Myocyte (in vitro differentiated cells): ENCODE results near the gene STAB1. TPM values are rescaled to one million over a fixed set of nuclear protein-coding genes. Genes with fewer than 3 reads are reported as not detected.

ENCODE experiments used
- DNase-seq: peaks from one replicate; pipeline ENCODE4 v3.0.0-alpha.2; 2012; ENCODE audit warnings: low read depth
- total RNA-seq: library from RNA; depleted of rRNA; stranded (reverse); fragments of >200 nt; gene quantifications from 2 replicates; pipeline ENCODE4 v1.2.3, GENCODE V29; 2014

Gene STAB1
- total RNA-seq, 1 donor from 2014 or later: 0.59 TPM

DNA sequence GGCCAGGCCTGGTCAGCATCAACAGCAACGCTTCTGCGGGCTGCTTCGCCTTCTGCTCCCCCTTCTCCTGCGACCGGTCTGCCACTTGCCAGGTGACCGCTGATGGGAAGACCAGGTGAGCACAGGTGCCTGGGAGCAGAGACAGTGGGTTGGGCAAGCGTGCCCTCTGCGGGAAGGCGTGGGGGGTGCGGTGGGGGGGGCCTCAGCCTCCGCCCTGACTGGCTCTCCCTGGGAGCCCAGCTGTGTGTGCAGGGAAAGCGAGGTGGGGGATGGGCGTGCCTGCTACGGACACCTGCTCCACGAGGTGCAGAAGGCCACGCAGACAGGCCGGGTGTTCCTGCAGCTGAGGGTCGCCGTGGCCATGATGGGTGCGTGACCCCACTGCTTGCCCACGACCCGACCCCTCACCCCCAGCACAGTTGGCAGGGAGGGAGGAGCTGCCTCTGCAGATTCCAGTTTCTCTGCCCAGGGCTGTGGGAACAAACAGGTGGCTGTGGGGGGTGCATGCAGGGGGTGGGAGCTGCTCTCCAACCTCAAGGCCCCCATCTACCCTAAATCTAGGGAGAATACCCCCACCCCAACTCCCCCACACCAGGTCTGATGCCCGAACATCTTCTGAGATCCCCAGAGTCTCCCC lies 8.8 kb downstream of the STAB1 start:
- DNase-seq: no peak

DNA sequence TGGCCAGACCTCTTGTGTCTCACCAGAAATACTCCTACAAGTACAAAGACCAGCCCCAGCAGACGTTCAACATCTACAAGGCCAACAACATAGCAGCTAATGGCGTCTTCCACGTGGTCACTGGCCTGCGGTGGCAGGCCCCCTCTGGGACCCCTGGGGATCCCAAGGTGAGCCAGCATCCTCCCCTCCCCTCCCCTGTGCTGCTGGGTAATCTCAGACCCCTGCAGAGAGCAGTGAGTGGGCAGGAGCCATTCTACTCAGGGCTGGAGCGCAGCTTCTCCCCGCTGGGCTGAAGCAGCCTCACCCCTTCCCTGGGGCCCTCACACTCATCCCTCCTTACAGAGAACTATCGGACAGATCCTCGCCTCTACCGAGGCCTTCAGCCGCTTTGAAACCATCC lies 9.8 kb downstream of the STAB1 start:
- DNase-seq: no peak

DNA sequence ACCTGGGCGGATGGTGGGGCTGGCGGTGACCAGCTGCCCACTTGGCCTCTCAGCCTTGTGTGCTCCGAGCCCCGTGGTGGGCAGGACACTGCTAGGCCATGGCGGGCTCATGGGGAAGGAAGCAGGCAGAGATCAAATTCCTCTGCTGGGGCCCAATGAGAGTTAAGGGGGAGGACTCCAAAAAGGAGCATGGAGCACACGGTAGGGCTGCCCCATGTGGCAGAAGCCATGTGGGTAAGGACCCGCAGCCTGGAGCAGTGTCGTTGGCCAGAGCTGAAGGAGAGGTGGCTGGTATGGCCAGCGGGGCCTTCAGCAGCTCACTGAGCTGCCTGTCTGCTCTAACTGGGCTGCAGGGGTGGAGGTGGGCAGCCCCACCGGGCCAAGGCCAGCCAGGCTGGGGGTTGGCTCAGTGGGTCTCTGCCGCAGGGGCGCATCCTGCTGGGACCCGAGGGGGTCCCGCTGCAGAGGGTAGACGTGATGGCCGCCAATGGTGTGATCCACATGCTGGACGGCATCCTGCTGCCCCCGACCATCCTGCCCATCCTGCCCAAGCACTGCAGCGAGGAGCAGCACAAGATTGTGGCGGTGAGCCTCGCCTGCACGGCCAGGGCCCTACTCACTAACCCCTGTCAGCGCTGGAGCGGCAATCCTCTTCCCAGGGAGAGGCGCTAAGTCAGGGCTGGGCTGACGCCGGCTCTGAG lies 11.3 kb downstream of the STAB1 start:
- DNase-seq: no peak

DNA sequence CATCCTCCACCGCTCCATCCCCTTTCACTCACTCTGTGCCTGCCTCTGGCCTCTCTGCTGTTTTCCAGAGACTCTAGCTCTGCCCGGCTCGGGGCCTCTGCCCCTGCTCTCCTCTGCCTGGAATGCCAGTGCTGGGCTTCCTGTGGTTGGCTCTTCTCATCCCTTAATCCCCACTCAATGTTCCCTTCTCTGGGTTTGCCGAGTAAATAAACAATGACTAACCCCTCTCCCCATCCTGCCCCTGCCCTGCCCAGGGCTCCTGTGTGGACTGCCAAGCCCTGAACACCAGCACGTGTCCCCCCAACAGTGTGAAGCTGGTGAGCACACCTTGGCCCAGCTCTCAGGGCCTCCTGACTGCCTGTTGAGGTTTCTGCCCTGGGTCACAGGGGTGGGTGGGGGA lies 12.2 kb downstream of the STAB1 start:
- DNase-seq: peak; percentile 87

DNA sequence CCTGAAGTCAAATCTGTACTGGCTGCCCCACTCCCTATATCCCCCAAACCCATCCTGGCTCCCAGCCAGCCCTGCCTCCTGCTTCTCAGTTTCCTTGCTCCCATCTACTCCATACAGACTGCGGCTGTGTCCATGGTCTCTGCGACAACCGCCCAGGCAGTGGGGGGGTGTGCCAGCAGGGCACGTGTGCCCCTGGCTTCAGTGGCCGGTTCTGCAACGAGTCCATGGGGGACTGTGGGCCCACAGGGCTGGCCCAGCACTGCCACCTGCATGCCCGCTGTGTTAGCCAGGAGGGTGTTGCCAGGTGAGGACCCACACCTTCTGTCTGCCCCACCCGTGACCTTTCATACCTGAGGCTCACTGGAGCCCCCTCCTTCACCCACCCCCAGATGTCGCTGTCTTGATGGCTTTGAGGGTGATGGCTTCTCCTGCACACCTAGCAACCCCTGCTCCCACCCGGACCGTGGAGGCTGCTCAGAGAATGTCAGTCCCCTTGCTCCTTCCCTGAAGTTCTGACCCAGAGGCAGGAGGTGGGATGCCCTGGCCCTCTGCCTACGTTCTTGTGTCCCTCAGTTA lies 14.7 kb downstream of the STAB1 start:
- no peak for DNase-seq

DNA sequence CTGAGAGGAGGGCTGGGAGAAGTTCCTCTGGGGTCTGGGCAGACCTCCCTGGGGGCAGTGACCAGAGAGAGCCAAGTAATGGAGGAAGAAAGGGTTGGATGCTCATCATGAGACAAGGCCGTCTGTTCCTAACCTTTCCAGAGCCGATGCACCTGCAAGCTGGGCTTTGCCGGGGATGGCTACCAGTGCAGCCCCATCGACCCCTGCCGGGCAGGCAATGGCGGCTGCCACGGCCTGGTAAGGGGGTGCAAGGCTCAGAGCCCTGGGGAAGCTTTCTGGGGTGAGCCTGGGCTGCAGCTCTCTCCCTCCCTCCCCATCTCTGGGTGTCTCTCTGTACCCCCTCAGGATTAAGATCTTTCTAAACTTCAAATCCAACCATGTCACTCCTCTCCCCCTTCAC lies 16.4 kb downstream of the STAB1 start:
- DNase-seq: no peak

DNA sequence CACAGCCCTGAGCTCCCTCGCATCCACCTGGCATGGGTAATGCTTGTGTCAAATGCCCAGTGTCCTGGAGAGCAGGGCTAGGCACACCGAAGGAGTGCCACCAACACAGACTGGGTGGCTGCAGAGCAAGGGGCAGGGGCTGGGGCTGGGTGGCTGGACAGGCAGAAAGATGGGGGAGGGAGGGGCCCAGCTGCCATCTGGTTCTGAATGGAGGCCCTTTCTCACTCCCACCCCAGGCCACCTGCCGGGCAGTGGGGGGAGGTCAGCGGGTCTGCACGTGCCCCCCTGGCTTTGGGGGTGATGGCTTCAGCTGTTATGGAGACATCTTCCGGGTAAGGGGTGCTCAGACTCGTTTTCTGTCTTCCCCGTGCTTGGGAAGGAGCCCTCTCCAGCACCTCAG lies 17.0 kb downstream of the STAB1 start:
- DNase-seq: no peak

DNA sequence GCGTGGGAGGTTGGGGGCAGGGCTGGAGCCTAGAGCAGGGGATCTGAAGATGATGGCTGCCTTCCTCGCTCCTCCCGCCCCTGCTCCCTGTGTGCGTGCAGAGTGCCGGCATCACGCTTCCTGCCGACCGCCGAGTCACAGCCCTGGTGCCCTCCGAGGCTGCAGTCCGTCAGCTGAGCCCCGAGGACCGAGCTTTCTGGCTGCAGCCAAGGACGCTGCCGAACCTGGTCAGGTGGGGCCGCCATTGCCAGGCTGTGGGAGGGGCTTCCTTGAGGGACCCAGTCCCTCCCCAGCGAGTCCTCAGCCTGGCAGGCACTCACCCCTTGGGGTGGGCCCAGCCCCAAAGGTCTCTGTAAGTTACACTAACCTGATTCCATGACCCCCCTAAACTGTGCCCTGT lies 17.6 kb downstream of the STAB1 start:
- DNase-seq: no peak

DNA sequence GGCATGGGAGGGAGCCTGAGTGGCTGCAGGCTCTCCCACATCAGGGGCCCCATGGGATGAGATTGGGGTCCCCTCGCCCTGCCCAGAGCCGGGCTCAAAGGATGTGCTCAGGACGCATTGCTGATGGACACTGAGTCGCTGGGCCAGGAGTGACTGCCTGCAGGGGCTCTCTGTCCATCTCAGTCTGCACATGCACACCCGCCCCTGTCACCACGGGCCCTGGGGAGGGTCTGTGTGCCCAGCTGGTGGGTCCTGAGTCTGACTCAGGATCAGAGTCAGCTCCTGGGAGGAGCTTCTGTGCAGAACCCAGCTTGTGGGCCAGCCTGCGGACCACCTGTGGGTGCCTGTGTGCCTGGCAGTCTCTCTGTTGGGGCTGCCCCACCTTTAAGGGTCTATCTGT lies 18.1 kb downstream of the STAB1 start:
- DNase-seq: no peak

DNA sequence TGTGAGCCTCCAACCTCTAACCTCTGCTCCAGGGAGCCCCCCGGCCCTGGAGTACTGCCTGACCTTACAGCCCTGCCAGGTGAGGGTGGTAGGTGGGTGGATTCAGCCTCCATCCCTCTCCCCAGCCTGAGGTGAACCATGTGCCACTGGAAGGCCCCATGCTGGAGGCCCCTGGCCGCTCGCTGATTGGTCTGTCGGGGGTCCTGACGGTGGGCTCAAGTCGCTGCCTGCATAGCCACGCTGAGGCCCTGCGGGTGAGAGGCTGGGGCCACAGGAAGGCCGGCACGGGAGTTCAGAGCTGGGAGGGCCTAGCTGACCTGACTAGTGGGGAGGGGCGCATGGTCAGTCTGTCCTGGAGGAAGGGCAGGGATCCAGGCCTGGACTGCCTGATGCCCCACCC lies 19.4 kb downstream of the STAB1 start:
- DNase-seq: no peak

DNA sequence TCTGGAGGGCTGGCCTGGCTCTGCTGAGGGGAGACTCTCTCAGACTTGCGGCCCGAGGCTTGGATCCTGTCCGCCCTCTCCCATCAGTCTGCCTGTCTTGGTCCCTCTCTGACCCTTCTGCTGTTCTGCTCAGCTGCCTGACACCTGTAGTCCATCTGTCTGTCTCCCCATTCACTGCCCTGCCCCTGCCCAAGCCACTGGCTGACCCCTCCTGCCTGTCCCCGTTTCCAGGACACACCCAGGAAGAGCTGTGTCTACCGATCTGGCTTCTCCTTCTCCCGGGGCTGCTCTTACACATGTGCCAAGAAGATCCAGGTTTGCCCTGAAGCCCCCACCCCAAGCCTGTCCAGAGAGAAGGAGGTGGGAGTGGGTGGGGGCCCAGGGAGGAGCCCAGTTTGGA lies 20.1 kb downstream of the STAB1 start:
- no peak for DNase-seq

DNA sequence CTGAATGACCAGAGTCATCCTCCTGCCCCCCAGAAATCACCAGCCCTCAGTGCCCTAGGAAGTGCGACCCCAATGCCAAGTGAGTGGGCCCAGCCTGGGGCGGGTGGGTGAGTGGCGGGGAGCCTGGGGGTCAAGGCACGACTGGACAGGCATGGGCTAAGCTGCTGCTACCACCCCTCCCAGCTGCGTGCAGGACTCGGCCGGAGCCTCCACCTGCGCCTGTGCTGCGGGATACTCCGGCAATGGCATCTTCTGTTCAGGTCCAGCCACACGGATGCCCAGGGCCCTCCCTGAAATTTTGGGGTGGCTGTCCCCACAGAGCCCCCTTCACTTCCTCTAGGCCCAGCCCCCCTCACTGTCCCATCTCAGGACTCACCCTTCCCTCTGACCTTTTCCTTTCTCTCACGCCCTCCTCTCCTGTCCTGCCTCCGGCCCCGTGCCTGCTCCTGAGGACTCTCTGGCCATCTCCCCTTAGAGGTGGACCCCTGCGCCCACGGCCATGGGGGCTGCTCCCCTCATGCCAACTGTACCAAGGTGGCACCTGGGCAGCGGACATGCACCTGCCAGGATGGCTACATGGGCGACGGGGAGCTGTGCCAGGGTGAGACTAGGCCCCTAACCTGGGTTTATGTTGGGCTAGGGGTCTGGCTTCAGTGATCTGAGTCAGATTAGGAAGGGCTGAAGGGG lies 21.5 kb downstream of the STAB1 start:
- no peak for DNase-seq

DNA sequence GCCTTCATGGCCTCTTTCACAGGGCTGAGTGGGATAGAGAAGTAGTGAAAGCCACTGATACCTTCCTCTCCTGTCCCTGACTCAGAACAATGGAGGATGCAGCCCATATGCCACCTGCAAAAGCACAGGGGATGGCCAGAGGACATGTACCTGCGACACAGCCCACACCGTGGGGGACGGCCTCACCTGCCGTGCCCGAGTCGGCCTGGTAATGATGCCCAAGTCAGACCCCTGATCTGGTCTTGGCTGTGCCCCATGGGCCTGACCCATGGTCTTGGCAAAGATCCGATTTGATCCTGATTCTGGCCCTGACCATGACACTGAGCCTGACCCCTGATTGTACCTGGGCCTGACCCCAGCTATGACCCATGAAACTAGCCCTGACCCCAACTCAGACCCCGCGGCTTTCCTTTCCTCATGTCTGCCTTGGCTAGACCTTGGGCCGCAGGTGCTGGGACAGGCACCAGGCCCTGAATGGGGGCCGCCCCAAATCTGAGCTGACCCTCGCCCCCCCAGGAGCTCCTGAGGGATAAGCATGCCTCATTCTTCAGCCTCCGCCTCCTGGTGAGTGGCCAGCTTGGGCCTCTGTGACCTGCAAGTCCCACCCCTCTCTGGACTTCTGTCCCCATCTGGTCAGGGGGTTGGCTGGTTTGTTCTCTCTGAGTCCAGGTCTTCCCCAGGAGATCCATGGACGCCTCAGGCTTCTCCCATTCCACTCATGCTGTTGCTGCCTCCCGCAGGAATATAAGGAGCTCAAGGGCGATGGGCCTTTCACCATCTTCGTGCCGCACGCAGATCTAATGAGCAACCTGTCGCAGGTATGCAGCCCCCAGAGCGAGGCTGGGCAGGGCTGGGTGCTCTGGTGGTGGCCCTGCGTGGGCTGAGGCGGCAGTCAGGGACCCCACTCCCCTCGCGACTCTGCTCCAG lies 22.9 kb downstream of the STAB1 start:
- DNase-seq: no peak

DNA sequence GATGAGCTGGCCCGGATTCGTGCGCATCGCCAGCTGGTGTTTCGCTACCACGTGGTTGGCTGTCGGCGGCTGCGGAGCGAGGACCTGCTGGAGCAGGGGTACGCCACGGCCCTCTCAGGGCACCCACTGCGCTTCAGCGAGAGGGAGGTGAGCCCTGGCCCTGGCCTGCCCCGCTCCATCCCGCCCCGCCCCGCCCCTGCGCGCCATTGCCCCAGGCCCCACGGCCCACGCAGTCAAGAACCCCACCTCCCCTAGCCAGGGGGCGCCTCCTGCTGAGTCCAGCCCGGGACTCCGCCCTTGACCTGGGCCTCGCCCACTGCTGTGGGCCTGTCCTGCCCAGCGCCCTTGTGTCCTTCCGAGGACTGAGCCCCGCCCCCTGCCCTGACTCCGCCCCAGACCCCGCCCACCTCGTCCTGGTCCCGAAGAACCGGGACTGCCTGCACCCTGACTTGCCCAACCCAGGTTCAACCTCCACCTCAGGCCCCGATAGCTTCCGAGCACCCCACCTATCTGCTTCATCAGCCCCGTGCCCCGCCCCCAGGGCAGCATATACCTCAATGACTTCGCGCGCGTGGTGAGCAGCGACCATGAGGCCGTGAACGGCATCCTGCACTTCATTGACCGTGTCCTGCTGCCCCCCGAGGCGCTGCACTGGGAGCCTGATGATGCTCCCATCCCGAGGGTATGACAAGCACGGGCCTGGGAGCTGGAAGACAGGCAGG lies 23.7 kb downstream of the STAB1 start:
- DNase-seq: no peak

DNA sequence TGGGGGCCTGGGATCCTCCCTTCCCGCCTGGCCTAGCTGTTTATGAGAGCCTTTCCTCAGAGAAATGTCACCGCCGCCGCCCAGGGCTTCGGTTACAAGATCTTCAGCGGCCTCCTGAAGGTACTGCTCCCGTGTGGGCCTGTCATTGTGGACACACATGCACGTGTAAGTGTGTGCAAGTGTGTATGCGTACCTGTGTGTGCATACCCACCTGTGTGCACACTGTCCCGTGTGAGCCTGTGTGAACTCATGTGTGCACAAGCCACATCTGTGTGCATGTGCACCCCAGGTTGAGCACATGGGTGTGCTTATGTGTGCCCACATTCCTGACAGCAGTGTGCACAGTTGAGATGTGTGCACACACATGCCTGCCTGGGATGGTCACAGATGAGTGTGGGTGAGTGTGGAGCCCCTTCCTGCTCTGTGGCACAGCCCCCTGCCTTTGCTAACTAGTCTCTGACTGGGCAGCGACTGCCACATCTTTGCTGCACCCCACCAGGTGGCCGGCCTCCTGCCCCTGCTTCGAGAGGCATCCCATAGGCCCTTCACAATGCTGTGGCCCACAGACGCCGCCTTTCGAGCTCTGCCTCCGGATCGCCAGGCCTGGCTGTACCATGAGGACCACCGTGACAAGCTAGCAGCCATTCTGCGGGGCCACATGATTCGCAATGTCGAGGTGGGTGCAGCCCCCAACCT lies 24.5 kb downstream of the STAB1 start:
- DNase-seq: no peak

DNA sequence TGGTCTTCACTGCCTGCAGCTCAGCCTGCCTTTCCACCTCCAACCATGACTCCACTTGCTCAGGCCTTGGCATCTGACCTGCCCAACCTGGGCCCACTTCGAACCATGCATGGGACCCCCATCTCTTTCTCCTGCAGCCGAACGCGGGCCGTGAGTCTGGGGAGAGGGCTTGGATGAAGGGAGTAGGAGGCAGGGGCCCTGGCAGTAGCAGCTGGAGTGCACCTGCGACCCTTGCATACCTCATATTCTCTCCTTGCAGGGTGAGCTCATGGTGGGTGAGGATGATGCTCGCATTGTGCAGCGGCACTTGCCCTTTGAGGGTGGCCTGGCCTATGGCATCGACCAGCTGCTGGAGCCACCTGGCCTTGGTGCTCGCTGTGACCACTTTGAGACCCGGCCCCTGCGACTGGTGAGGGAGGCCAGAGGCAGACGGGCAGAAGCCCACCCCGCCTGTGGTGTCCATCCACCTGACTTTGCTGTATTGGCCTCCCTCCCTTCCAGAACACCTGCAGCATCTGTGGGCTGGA lies 25.1 kb downstream of the STAB1 start:
- DNase-seq: no peak

DNA sequence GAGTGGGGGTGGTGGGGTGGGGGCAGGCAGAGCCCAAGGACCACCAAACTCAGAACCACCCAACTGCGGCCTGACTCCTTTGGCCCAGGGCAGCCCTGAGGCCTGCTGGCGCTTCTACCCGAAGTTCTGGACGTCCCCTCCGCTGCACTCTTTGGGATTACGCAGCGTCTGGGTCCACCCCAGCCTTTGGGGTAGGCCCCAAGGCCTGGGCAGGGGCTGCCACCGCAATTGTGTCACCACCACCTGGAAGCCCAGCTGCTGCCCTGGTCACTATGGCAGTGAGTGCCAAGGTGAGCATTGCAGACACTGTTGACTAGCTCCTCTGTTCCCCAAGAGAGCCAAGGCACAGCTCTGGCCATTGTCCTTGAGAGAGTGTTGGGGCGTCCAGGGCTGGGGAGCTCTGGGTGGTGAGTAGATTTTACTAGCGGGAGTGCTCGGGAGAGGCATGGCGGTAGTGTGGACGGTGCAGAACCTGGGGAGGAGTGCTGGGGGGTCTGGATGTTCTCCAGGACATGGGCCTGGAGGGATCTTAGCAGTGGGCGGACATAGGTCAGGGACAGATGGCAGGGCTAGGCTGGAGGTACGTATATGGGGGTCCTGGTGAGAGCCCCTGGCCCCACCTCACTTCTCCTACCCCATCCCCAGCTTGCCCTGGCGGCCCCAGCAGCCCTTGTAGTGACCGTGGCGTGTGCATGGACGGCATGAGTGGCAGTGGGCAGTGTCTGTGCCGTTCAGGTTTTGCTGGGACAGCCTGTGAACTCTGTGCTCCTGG lies 25.8 kb downstream of the STAB1 start:
- no peak for DNase-seq

DNA sequence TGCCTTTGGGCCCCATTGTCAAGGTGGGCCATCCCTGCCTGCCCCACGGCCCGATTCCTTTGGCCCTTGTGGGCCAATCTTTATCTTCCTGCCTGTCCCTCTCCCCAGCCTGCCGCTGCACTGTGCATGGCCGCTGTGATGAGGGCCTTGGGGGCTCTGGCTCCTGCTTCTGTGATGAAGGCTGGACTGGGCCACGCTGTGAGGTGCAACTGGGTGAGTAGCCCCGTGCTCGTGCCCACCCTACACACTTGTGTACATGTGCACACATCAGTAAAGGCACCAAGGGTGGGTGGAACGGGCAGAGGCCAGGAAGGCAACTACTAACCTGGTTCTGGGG lies 26.3 kb downstream of the STAB1 start:
- no peak for DNase-seq
